NCI-H2227 (cell line): ENCODE data around the gene VEZF1.
"Not testable (repeated sequence)": the region's sequence is repeated elsewhere in the genome, so short reads cannot be mapped to it uniquely, and the experiment has no call there.

Source experiments
- DNase-seq: peaks from one replicate; lab custom pipeline; 2025; ENCODE audit not compliant: unreplicated experiment; lab: John Stamatoyannopoulos, UW

The VEZF1 gene

GRCh38 chr17:57976594-57976993 is 11.5 kb downstream of the VEZF1 start:
- no peak for DNase-seq

GRCh38 chr17:57975044-57975443 is 13.0 kb downstream of the VEZF1 start:
- no peak for DNase-seq

- DNase-seq: not testable (repeated sequence)
Measured at GRCh38 chr17:57974053-57974824, 13.8 kb downstream of the VEZF1 start.

- no peak for DNase-seq
Measured at GRCh38 chr17:57972151-57972550, 15.9 kb downstream of the VEZF1 start.

GRCh38 chr17:57971572-57971971 is 16.5 kb downstream of the VEZF1 start:
- DNase-seq: no peak

- DNase-seq: no peak
Measured at GRCh38 chr17:57970710-57971109, 17.3 kb downstream of the VEZF1 start.

GRCh38 chr17:57968456-57968855 is 19.6 kb downstream of the VEZF1 start:
- DNase-seq: no peak

GRCh38 chr17:57966875-57967274 is 21.2 kb downstream of the VEZF1 start:
- DNase-seq: no peak

- DNase-seq: no peak
Measured at GRCh38 chr17:57966246-57966645, 21.8 kb downstream of the VEZF1 start.

GRCh38 chr17:57965521-57966160 is 22.4 kb downstream of the VEZF1 start:
- no peak for DNase-seq

- no peak for DNase-seq
Measured at GRCh38 chr17:57963149-57963511, 24.9 kb downstream of the VEZF1 start.

- DNase-seq: no peak
Measured at GRCh38 chr17:57962279-57963148, 25.5 kb downstream of the VEZF1 start.

- DNase-seq: no peak
Measured at GRCh38 chr17:57959929-57960328, 28.1 kb downstream of the VEZF1 start.

GRCh38 chr17:57958391-57958790 is 29.7 kb downstream of the VEZF1 start:
- DNase-seq: not testable (repeated sequence)

GRCh38 chr17:57957886-57958285 is 30.2 kb downstream of the VEZF1 start:
- no peak for DNase-seq

GRCh38 chr17:57957120-57957850 is 30.8 kb downstream of the VEZF1 start:
- no peak for DNase-seq

- no peak for DNase-seq
Measured at GRCh38 chr17:57956291-57957119, 31.5 kb downstream of the VEZF1 start.

GRCh38 chr17:57955183-57955931 is 32.7 kb downstream of the VEZF1 start, which contains the start of gene CUEDC1:
Gene CUEDC1, minus strand, starts transcription at chr17:57955412. Its CDS starts 69,848 bp downstream, at chr17:57885564.
- DNase-seq: peak; percentile 83
